ENCODE data around the gene HMCN2.
"Not testable (repeated sequence)": the region's sequence is repeated elsewhere in the genome, so short reads cannot be mapped to it uniquely, and the experiment has no call there.

The HMCN2 gene

GRCh38 chr9:130264414-130265350 is 878 bp upstream of the HMCN2 start:
- no peak for DNase-seq (ENCODE audit: low read depth in 2 of 2)

GRCh38 chr9:130266236-130267098 is 907 bp downstream of the HMCN2 start:
- DNase-seq (ENCODE audit: low read depth in 2 of 2) = no peak

DNA sequence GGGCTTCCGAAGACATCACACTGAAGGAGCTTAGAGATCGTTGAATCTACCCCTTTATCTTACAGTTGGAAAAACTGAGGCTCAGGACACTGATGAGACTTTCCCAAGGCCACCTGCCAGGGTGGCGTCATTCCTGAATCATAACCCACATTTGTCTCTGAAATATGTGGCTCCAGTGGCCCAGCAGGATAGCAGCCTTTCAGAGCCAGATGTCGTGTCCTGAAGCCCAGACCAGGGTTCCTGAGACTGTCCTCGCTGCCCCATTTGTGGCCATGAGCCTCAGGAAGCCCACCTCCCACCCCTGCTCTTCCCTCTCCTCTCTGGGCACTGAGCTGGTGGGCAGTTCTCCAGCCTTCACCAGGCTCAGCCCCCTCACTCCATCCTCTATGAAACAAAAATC is 2.4 kb downstream of the HMCN2 start:
- DNase-seq (ENCODE audit: low read depth in 2 of 2) = no peak

DNA sequence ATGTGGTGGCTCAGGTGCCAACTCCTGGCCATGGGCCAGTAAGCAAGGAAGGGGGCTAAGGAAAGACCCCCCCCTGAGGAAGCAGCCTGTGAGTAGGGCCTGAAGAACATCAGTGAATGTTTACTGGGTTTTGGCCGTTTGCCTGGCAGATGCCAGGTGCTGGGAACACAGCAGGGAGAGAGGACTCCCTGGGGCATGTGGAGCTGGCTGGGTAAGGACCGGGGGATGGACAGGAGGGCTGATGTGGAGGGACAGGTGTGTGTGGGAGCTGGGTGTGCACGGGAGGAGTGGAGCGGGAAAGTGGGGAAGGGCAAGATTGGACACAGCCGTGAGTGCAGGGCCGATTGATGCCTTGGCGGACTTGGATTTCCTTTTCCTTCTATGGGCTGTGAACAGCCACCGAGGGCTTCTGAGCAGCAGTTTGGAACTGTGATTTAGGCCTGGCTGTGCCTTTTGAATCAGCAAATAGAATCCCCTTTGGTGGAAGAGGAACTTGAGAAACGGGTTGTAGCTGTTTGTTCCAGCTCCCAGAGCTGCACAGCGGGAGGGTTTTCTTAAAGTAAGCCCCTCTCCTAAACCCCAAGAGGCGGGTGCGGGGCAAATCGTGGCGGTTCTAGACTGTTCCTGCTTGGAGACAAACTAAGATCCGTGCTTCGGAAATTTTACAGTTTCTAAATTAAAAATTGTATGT is 3.1 kb downstream of the HMCN2 start:
- no peak for DNase-seq (ENCODE audit: low read depth in 2 of 2)

GRCh38 chr9:130271473-130271872 is 5.9 kb downstream of the HMCN2 start:
- no peak for DNase-seq (ENCODE audit: low read depth in 2 of 2)

GRCh38 chr9:130275156-130275555 is 9.6 kb downstream of the HMCN2 start:
- no peak for DNase-seq (ENCODE audit: low read depth in 2 of 2)

DNA sequence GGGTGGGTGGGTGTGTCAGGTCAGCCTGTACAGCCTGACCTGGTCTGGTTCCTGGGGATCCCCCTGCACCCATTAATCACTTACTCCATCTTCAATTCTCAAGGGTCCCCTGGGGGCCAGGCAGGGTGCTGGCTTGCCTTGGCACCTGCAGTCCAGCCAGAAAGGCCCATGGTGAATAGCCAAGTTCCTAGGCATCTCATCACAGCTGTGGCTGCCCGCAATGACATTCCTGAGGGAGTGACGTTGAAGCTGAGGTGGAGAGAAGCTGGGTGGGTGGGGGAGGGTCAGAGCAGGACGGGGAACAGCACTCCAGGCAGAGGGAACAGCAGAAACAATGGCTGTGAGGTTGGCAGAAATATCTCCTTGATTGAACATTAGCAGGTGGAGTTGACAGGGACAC is 10.6 kb downstream of the HMCN2 start:
- no peak for DNase-seq (ENCODE audit: low read depth in 2 of 2)

- no peak for DNase-seq (ENCODE audit: low read depth in 2 of 2)
Measured at GRCh38 chr9:130276955-130277354, 11.4 kb downstream of the HMCN2 start.

- DNase-seq (ENCODE audit: low read depth in 2 of 2) = not testable (repeated sequence)
Measured at GRCh38 chr9:130277525-130277924, 12.0 kb downstream of the HMCN2 start.

- no peak for DNase-seq (ENCODE audit: low read depth in 2 of 2)
Measured at GRCh38 chr9:130283539-130284248, 18.1 kb downstream of the HMCN2 start.

DNA sequence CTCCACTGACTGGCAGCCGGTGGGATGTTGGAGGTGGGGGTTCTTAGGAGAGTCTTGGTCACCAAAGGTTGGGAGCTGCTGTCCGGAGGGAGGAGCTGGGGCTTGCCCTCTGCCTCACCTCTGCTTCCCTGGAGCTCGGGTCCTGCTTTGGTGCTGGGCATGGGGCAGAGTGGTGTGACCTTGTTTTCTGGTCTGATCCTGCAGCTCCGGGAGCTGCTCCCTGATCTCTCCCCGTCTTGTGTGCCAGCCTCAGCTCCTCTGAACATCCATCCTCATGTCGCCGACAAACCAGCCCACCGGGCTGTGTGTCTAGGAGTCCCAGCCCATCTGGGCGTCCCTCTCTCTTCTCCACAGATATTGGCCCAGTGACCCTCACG is 18.7 kb downstream of the HMCN2 start:
- DNase-seq (ENCODE audit: low read depth in 2 of 2) = no peak

- no peak for DNase-seq (ENCODE audit: low read depth in 2 of 2)
Measured at GRCh38 chr9:130284690-130285089, 19.1 kb downstream of the HMCN2 start.

DNA sequence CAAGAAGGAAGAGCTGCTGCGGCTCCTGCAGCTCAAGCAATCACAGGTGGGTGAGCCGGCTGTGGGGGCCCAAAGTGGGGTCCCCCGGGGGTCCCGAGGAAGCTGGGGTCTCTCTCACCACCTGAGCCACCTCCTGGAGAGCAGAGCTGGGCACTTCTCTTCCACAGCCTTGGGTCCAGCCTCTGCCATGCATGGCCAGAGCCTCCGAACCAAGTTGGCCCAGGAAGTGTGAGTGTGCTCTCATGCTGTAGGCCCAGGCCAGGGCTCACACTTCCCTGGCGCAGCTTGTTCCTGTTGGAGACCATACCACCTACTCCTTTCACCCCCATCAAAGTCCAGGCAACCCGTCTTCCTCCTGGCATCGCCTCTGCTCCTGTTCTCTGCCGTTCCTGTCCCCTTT is 19.7 kb downstream of the HMCN2 start:
- DNase-seq (ENCODE audit: low read depth in 2 of 2) = no peak

DNA sequence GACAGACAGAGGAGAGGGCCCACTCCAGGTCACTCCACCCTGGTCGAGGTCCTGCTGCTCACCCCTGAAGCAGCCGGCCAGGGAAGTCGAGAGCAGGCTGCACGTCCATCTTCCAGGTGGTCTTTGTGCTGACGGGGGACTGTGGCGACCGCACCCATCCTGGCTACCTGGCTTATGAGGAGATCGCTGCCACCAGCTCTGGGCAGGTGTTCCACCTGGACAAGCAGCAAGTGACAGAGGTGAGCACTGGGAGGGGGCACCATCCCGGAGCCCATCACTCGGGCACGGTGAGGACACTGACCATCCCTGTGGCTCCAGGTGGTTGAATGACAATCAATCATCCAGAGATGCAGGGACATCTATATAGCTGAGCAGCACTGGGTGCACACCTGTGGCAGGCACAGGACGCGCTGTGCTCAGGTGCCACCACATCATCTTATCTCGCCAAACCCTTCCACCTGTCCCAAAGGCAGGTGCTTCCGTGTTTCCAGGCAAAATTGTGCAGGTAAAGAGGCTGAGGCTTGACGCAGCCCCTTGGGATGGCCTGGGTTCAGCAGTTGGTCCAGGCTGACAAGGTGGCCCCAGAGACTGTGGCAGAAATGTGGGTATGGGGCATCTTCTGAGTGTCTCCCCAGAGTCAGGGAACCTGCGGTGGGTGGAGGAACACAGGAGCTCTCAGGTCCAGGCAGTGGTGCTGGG is 20.7 kb downstream of the HMCN2 start:
- no peak for DNase-seq (ENCODE audit: low read depth in 2 of 2)

GRCh38 chr9:130286781-130287428 is 21.3 kb downstream of the HMCN2 start:
- DNase-seq (ENCODE audit: low read depth in 2 of 2) = no peak

DNA sequence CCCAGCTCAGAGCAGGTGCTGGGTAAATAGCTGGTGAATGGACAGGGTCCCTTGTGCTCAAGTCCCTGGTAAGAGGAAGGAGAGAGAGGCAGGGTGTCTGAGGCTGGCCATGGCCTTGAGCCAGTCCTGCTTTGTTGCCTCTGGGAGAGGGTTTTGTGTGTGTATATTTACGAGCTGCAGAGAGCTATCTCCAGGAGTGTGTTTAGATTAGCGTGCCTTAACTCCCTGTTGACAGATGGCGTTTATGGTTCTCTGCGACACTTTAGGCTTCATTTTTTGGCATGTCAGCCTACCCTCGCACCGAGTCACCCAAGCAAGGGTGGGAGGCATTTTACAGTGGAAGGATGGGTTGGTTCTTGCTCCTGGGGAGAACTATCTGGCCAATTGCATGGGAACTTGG is 22.2 kb downstream of the HMCN2 start:
- DNase-seq (ENCODE audit: low read depth in 2 of 2) = no peak

GRCh38 chr9:130288393-130288792 is 22.8 kb downstream of the HMCN2 start:
- DNase-seq (ENCODE audit: low read depth in 2 of 2) = no peak

DNA sequence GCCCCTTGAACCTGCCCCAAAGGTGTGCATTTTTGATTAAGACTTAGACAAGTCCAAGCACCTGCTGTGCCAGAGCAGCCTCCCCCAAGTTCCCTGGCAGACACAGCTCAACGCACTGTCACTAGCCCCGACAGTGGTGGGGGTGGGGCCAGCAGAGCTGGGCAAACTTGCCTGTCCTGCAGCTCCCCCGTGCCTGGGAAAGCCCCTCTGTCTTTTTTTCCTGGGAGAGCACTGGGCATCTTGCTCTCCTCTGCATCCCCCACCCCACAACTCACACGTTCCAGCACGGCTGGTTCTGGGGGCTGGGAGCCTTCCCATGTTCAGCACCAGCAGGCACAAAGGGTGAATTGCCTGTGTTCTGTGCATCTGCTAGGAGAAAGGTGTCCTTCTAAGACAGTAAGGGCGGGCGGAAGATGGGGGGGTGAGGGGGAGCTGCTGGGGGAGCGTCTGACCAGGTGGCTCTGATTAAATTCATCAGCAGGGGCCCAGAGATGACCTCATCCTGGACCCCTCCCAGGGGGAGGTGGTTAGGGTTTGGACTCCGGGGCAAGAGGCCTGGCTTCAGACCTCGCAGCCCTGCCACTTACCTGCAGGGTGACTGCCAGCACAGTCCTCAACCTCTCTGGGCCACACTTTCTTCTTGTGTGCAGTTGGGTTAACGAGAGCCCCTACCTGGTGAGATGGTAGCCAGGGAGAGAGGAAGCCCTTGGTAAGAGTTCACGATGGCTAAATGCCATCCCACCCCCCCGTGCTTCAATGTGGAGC is 23.5 kb downstream of the HMCN2 start:
- DNase-seq (ENCODE audit: low read depth in 2 of 2) = no peak

- no peak for DNase-seq (ENCODE audit: low read depth in 2 of 2)
Measured at GRCh38 chr9:130289711-130290241, 24.2 kb downstream of the HMCN2 start.

Measured in stimulated activated CD8-positive, alpha-beta memory T cell treated with anti-CD3 and anti-CD28 coated beads, Interleukin-15, amount 100 ng/mL, for 48 hours (primary cell).